Neuronal stem cell (in vitro differentiated cells): ENCODE data around the gene KCNK1.

Source experiments
- DNase-seq: peaks from one replicate; pipeline ENCODE4 v3.0.0-alpha.2; 2013; ENCODE audit warnings: low spot score
- H2AFZ ChIP-seq: one replicate; pipeline ENCODE4 v1.6.1; 2013; ENCODE audit warnings: mild to moderate bottlenecking, low read length, inconsistent platforms
- H2AK5ac ChIP-seq: 2 replicates; pipeline ENCODE4 v1.6.1; 2013; ENCODE audit warnings: low read depth, mild to moderate bottlenecking, inconsistent platforms, low read length, moderate library complexity, mixed read lengths
- H2BK120ac ChIP-seq: 2 replicates; pipeline ENCODE4 v1.6.1; 2013; ENCODE audit warnings: low read depth, mild to moderate bottlenecking, inconsistent platforms, low read length, moderate library complexity, mixed read lengths
- H2BK12ac ChIP-seq: one replicate; pipeline ENCODE4 v1.6.1; 2013; ENCODE audit warnings: low read length, inconsistent platforms
- H2BK15ac ChIP-seq: 2 replicates; pipeline ENCODE4 v1.6.1; 2013; ENCODE audit warnings: mild to moderate bottlenecking, low read length, inconsistent platforms, mixed read lengths
- H2BK5ac ChIP-seq: one replicate; pipeline ENCODE4 v1.6.1; 2013; ENCODE audit warnings: inconsistent platforms, mild to moderate bottlenecking, low read length, moderate library complexity
- H3K14ac ChIP-seq: one replicate; pipeline ENCODE4 v1.6.1; 2013; ENCODE audit warnings: low read length, inconsistent platforms
- H3K18ac ChIP-seq: 2 replicates; pipeline ENCODE4 v1.6.1; 2013; ENCODE audit warnings: low read length, inconsistent platforms
- H3K23ac ChIP-seq: 2 replicates; pipeline ENCODE4 v1.6.1; 2013; ENCODE audit warnings: low read depth, mild to moderate bottlenecking, mixed read lengths, low read length, inconsistent platforms; ENCODE audit not compliant: poor library complexity
- H3K27ac ChIP-seq: replicated peaks from 3 replicates; pipeline ENCODE4 v1.5.1; 2013; ENCODE audit warnings: low read length, inconsistent platforms
- H3K27me3 ChIP-seq, 3 experiments: 2 replicates each; pipeline ENCODE4 v1.6.1; 2013; ENCODE audit warnings: low read length in 3 of 3, mild to moderate bottlenecking in 2 of 3, inconsistent platforms in 1 of 3, low read depth in 1 of 3, mixed read lengths in 1 of 3, moderate library complexity in 1 of 3; ENCODE audit not compliant: control insufficient read depth in 3 of 3, insufficient read depth in 3 of 3
- H3K36me3 ChIP-seq, 2 donors: replicated peaks in 1 of 2; 2 replicates each; pipeline ENCODE4 v1.6.1; 2013; ENCODE audit warnings: low read length in 2 of 2; ENCODE audit not compliant: control insufficient read depth in 2 of 2, insufficient read depth in 2 of 2
- H3K4ac ChIP-seq: 2 replicates; pipeline ENCODE4 v1.6.1; 2013; ENCODE audit warnings: inconsistent platforms, mild to moderate bottlenecking, low read length, moderate library complexity
- H3K4me1 ChIP-seq, 2 donors: 1 replicate in 1 of 2; 2 replicates in 1 of 2; pipeline ENCODE4 v1.6.1; 2013; ENCODE audit warnings: low read length in 2 of 2, low read depth in 1 of 2; ENCODE audit not compliant: control insufficient read depth in 2 of 2, insufficient read depth in 1 of 2
- H3K4me2 ChIP-seq: one replicate; pipeline ENCODE4 v1.6.1; 2013; ENCODE audit warnings: mild to moderate bottlenecking, low read length, inconsistent platforms; ENCODE audit not compliant: insufficient read depth, poor library complexity, severe bottlenecking
- H3K4me3 ChIP-seq, 2 donors: 2 replicates each; pipeline ENCODE4 v1.5.1; 2013; ENCODE audit warnings: low read length in 2 of 2, mild to moderate bottlenecking in 2 of 2, inconsistent platforms in 1 of 2, moderate library complexity in 1 of 2
- H3K79me1 ChIP-seq: one replicate; pipeline ENCODE4 v1.6.1; 2013; ENCODE audit warnings: low read depth, mild to moderate bottlenecking, inconsistent platforms, low read length, moderate library complexity
- H3K9ac ChIP-seq: one replicate; pipeline ENCODE4 v1.6.1; 2013; ENCODE audit warnings: mild to moderate bottlenecking, low read depth, low read length, inconsistent platforms; ENCODE audit not compliant: poor library complexity
- H3K9me3 ChIP-seq, 2 donors: replicated peaks in 1 of 2; 2 replicates each; pipeline versions ENCODE3 to v1.6.1; 2013; ENCODE audit warnings: low read length in 2 of 2, mild to moderate bottlenecking in 2 of 2, inconsistent platforms in 1 of 2, low read depth in 1 of 2, mixed read lengths in 1 of 2, moderate library complexity in 1 of 2; ENCODE audit not compliant: control insufficient read depth in 2 of 2, insufficient read depth in 1 of 2
- H4K8ac ChIP-seq: one replicate; pipeline ENCODE4 v1.6.1; 2013; ENCODE audit warnings: low read depth, mild to moderate bottlenecking, inconsistent platforms, low read length, moderate library complexity
- H4K91ac ChIP-seq: one replicate; pipeline ENCODE4 v1.6.1; 2013; ENCODE audit warnings: low read length, low read depth, mild to moderate bottlenecking, inconsistent platforms; ENCODE audit not compliant: poor library complexity
- WGBS, 2 donors: extraction: QIAGEN DNeasy Blood & Tissue Kit; methylation state at CpG; one replicate each; pipeline ENCODE4 v1.1.7; 2013; ENCODE audit warnings: missing lambda C conversion rate in 2 of 2, mixed read lengths in 1 of 2; ENCODE audit not compliant: insufficient read length in 2 of 2, insufficient replicate concordance in 1 of 2; ENCODE audit errors: extremely low coverage in 2 of 2; 5-methylcytosine and 5-hydroxymethylcytosine counted together

KCNK1 gene

GRCh38 chr1:233639611-233640010 lies 25.7 kb downstream of the KCNK1 start:
- no peak overlapping the region for H2AFZ ChIP-seq
- H3K9ac ChIP-seq = no peak overlapping the region
- H3K4me1 ChIP-seq = no peaks in the 10 kb centered on the region
- no peak overlapping the region for H2BK12ac ChIP-seq
- H3K18ac ChIP-seq = no peak overlapping the region
- WGBS, 2 donors = no CpG with 5 or more reads among the region's 5 CpGs
- no peak overlapping the region for H2BK120ac ChIP-seq
- H4K91ac ChIP-seq = no peak overlapping the region
- no peaks in the 10 kb centered on the region for H3K27me3 ChIP-seq
- no peak overlapping the region for H2BK15ac ChIP-seq
- H3K4me2 ChIP-seq = no peak overlapping the region
- no peak for DNase-seq
- H4K8ac ChIP-seq = no peak overlapping the region
- H3K4ac ChIP-seq = no peak overlapping the region
- H2BK5ac ChIP-seq = no peak overlapping the region
- H2AK5ac ChIP-seq = no peak overlapping the region
- H3K23ac ChIP-seq = no peak overlapping the region
- no peak overlapping the region for H3K14ac ChIP-seq
- H3K4me3 ChIP-seq = no peak overlapping the region
- no peaks in the 10 kb centered on the region for H3K79me1 ChIP-seq
- H3K9me3 ChIP-seq = no peaks in the 10 kb centered on the region
- H3K36me3 ChIP-seq = no peaks in the 10 kb centered on the region
- no peak overlapping the region for H3K27ac ChIP-seq

DNA sequence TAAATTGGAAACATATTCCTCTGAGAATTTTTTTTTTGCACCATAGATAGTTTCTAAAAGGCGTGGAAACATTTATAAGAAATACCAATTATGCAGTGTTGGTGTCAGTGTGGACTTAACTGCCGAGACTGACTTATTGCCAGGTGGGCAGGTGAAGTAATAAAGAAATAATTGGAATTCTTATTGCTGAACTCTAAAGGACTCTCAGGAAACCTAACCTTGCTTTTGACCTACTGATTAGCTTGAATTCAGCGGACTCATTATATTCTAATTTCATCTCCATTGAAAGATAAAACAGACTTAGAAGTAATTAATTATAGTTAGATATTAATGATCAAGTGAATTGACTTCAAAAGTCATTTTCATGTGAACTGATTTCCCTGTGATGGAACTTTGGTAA lies 26.3 kb downstream of the KCNK1 start:
- Histone ChIP-seq H4K91ac (no peak overlapping the region), H3K27me3 (no peaks in the 10 kb centered on the region), H3K14ac (no peak overlapping the region), H3K27ac (no peak overlapping the region), H3K4me2 (no peak overlapping the region), H3K4ac (no peak overlapping the region), H2BK120ac (no peak overlapping the region), H3K4me3 (no peak overlapping the region), H4K8ac (no peak overlapping the region), H3K4me1 (no peaks in the 10 kb centered on the region), H2BK15ac (no peak overlapping the region), H3K9ac (no peak overlapping the region), H2BK5ac (no peak overlapping the region), H3K9me3 (no peaks in the 10 kb centered on the region), H3K23ac (no peak overlapping the region), H3K18ac (no peak overlapping the region), H3K79me1 (no peaks in the 10 kb centered on the region), H2AK5ac (no peak overlapping the region), H3K36me3 (no peaks in the 10 kb centered on the region), H2BK12ac (no peak overlapping the region), H2AFZ (no peak overlapping the region)
- no peak for DNase-seq
- no CpG with 5 or more reads among the region's 3 CpGs for WGBS, 2 donors

DNA sequence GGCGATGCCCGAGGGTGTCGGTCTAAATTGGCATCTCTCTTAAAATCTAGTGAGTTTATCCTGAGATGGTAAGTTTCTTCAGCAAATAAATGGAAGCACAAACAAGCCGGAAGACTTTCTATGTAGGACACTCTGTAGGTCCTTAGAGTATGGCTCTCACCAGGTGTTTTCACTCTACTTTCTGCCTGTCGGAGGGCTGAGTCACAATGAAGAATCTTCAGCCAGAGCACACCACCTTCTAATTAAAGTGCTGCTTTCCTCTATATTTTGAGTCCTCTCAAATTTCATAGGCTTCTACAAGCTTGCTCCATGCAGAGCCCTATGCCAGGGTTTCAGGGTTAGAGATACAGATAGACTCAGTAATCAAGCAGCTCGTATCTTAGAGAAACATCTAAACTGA lies 27.1 kb downstream of the KCNK1 start:
- Histone ChIP-seq H3K79me1 (no peaks in the 10 kb centered on the region), H3K18ac (no peak overlapping the region), H4K91ac (no peak overlapping the region), H3K36me3 (no peaks in the 10 kb centered on the region), H3K4me3 (no peak overlapping the region), H2AK5ac (no peak overlapping the region), H2AFZ (no peak overlapping the region), H3K4me1 (no peaks in the 10 kb centered on the region), H3K14ac (no peak overlapping the region), H4K8ac (no peak overlapping the region), H3K9ac (no peak overlapping the region), H3K4ac (no peak overlapping the region), H3K23ac (no peak overlapping the region), H2BK12ac (no peak overlapping the region), H3K4me2 (no peak overlapping the region), H3K27ac (no peak overlapping the region), H2BK120ac (no peak overlapping the region), H2BK5ac (no peak overlapping the region), H3K9me3 (no peaks in the 10 kb centered on the region), H2BK15ac (no peak overlapping the region), H3K27me3 (no peaks in the 10 kb centered on the region)
- WGBS, 2 donors = no CpG with 5 or more reads among the region's 6 CpGs
- no peak for DNase-seq

- H3K27me3 ChIP-seq = no peaks in the 10 kb centered on the region
- no peak for DNase-seq
- no peak overlapping the region for H3K9ac ChIP-seq
- H2BK5ac ChIP-seq = no peak overlapping the region
- no peak overlapping the region for H2BK12ac ChIP-seq
- H3K36me3 ChIP-seq = no peaks in the 10 kb centered on the region
- H2AFZ ChIP-seq = no peak overlapping the region
- no peak overlapping the region for H4K91ac ChIP-seq
- H3K4me3 ChIP-seq = no peak overlapping the region
- no peak overlapping the region for H4K8ac ChIP-seq
- no peak overlapping the region for H2AK5ac ChIP-seq
- H3K4me2 ChIP-seq = no peak overlapping the region
- no peaks in the 10 kb centered on the region for H3K9me3 ChIP-seq
- H3K4me1 ChIP-seq = no peaks in the 10 kb centered on the region
- no peaks in the 10 kb centered on the region for H3K79me1 ChIP-seq
- no peak overlapping the region for H3K23ac ChIP-seq
- H3K18ac ChIP-seq = no peak overlapping the region
- no peak overlapping the region for H2BK120ac ChIP-seq
- H3K27ac ChIP-seq = no peak overlapping the region
- WGBS, 2 donors = no CpG with 5 or more reads among the region's 4 CpGs
- H3K4ac ChIP-seq = no peak overlapping the region
- no peak overlapping the region for H2BK15ac ChIP-seq
- no peak overlapping the region for H3K14ac ChIP-seq
Measured at GRCh38 chr1:233647073-233647472, 33.2 kb downstream of the KCNK1 start.
